ENCODE data around the gene MPPED1.

MPPED1 gene

DNA sequence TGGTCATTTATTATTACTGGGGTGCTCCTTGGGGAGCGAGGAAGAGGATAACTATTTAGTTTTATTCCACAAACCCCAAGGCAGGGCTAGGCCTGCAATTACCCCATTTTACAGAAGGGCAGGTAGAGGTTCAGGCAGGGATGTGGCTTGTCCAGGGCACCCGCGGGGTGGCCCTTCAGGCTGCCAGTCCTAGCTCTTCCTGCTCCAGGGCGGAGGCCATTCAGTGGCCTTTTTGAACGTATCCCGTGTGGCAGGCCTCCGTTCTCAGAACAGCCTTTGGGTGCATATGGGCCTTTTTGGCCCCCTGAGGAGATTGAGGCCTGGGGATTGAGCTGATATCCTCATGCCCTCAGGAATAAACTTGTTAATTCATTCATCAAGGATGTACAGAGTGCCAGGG, 66.2 kb downstream of the MPPED1 start:
- no peak for DNase-seq (ENCODE audit: low read depth)

DNA sequence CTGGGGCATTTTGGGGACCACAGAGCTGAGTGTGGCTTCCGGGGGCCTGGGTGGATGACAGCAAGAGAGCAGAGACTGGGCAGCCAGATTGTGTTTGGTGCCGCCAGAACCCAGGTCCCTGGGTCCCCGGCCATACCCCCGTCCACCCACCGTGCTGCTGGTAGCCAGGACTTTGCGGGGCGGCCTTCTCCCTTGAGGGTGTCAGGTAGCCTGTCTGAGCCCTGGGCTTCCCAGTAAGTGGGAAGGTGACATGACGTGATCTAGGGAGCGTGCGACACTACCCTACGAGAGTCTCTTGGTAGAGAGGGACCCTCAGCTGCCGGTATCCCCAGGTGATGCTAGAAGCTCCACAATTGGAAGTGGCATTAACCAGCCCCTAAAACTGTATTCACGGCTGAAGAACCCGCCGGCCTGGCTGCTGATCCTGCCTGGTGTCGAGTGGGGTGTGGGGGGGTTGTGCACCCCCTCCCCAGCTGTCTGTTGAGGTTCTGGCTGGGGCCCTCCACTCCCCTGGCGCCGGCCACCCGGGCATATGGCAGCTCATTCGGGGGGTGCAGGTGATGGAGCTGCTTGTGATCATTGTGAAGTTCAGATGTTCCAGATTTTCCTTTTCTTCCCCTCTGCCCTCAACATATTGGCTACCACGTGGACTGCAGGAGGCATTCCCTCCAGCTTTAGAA, 66.9 kb downstream of the MPPED1 start:
- no peak overlapping the region for H3K4me3 ChIP-seq (ENCODE audit: low read length)
- no peak for DNase-seq (ENCODE audit: low read depth)
- TF ChIP-seq, protein P1, sequence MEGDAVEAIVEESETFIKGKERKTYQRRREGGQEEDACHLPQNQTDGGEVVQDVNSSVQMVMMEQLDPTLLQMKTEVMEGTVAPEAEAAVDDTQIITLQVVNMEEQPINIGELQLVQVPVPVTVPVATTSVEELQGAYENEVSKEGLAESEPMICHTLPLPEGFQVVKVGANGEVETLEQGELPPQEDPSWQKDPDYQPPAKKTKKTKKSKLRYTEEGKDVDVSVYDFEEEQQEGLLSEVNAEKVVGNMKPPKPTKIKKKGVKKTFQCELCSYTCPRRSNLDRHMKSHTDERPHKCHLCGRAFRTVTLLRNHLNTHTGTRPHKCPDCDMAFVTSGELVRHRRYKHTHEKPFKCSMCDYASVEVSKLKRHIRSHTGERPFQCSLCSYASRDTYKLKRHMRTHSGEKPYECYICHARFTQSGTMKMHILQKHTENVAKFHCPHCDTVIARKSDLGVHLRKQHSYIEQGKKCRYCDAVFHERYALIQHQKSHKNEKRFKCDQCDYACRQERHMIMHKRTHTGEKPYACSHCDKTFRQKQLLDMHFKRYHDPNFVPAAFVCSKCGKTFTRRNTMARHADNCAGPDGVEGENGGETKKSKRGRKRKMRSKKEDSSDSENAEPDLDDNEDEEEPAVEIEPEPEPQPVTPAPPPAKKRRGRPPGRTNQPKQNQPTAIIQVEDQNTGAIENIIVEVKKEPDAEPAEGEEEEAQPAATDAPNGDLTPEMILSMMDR (conservative IDR thresholded peaks at IDR 0.05; ENCODE audit: low read depth, low read length) = no peak

More for the DNA sequence above, 66.2 kb downstream of the MPPED1 start:
- no peak overlapping the region for H3K4me3 ChIP-seq (ENCODE audit: low read length)
- TF ChIP-seq, protein P1 (conservative IDR thresholded peaks at IDR 0.05; ENCODE audit: low read depth, low read length) = no peak

DNA sequence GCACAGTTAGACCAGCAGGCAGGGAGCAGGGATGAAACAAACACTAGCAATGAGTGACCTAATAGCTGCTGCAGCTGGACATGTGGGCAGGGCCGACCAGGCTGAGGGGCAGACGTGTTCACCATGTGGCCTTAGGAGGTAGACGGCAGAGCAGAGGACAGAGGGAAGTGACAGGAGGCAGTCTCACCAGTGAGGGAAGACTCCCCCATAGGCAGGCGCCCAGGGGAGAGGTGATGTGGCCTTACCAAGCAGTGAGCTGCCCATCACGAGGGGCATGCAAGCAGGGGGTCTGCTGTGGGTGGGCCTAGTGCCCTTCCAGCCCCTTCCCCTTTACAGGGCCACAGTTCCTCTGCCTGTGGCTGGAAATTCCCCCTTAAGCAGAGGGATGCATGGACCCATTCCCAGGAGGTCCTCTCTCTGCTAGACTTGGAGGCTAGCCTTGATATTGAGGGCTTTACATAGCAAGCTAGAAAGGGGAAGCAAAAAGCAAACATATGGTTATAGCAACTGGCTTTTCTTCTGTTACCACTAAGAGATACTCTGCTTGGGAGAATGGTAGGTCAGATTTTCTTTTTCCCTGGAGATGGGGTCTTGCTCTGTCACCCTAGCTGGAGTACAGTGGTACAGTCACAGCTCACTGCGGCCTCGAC, 67.6 kb downstream of the MPPED1 start:
- no peak for DNase-seq (ENCODE audit: low read depth)
- H3K4me3 ChIP-seq (ENCODE audit: low read length) = no peak overlapping the region
- TF ChIP-seq, protein P1 (conservative IDR thresholded peaks at IDR 0.05; ENCODE audit: low read depth, low read length) = no peak

DNA sequence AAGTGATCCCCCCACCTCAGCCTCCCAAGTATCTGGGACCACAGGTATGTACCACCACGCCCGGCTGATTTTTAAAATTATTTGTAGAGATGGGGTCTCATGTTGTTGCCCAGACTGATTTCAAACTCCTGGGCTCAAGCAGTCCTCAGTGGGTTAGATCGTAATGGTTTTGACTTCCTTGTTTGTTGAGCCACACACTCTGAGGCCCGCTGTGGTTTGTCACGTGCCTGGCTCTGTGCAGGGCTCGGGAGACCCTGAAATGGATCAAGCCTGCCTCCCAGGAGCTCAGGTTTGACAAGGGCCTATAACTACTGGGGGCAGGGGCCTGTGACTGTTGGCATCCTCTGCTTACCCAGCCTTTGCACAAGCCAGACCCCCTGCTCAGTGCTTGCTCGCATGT, 68.1 kb downstream of the MPPED1 start:
- no peak for DNase-seq (ENCODE audit: low read depth)
- H3K4me3 ChIP-seq (ENCODE audit: low read length) = no peak overlapping the region
- TF ChIP-seq, protein P1 (conservative IDR thresholded peaks at IDR 0.05; ENCODE audit: low read depth, low read length) = no peak

DNA sequence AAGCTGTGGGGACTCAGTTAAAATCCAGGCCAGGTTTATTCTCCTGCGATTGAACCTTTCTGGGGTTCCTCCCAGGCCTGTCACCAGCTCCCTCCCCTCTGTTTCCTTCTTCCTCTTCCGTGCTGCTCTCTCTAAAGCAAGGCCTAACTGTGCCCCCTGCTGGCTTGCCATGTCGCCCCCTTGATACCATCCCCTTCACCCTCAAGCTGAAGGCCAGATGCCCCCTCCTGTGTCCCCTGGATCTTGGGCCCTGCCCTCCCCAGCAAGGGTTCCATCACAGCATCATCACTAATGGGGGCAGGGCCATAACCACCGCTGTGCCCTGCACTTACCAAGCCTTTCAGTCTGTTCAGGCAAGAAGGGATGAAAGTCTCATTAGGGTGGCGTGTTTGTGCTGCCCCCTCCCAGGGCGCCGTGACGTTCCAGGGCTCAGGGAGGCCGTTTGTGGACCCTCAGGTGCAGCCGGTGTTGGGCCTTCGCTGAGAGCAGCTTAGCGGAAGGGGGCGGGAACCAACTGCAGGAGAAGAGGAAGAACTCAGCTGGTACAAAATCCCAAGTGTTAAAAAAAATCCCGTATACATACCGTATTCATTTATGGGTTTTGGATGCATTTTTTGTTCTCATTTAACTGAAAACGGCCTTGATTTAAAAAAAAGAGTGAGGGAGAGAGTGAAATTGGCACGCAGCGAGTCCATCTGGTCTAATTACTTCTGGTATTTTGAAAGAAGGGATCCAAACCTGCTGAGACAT, 69.9 kb downstream of the MPPED1 start:
- DNase-seq (ENCODE audit: low read depth) = no peak

DNA sequence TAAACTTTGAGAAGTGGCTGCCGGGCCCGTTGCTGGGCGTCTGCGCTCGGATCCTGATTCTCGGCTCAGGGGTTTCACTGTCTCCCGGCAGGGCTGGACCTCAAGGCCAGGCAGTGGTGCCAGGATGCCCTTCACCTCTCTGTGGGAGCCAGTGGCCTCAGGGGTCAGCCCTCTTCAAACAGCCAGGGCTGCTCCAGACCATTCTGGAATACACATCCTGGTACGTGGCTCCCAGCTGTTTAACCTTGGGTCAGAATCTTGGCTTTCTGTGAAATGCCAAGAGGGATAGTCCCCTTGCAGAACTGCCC, 70.5 kb downstream of the MPPED1 start:
- no peak overlapping the region for H3K4me3 ChIP-seq (ENCODE audit: low read length)
- DNase-seq (ENCODE audit: low read depth) = no peak
- TF ChIP-seq, protein P1 (conservative IDR thresholded peaks at IDR 0.05; ENCODE audit: low read depth, low read length) = no peak

More for the DNA sequence above, 69.9 kb downstream of the MPPED1 start:
- H3K4me3 ChIP-seq (ENCODE audit: low read length) = no peak overlapping the region
- TF ChIP-seq, protein P1 (conservative IDR thresholded peaks at IDR 0.05; ENCODE audit: low read depth, low read length) = peak; percentile 29

Data from retinal pigment epithelial cell (primary cell).